Measurements from ENCODE around the gene NPTX1. TPM values are rescaled to one million over a fixed set of nuclear protein-coding genes. Genes with fewer than 3 reads are reported as not detected.

NPTX1 gene
- total and polyA plus RNA-seq, 5 donors, result 0.02 TPM; not detected in 4

GRCh38 chr17:80502578-80502877, 26.1 kb upstream of the NPTX1 start:
- Histone ChIP-seq H3K9me3 (ENCODE audit: control insufficient read depth, low read length) (no peaks in the 10 kb centered on the region), H3K27ac (ENCODE audit: low read length) (no peak overlapping the region), H3K27me3 (ENCODE audit: control insufficient read depth, insufficient read depth) (no peaks in the 10 kb centered on the region), H3K4me3 (ENCODE audit: low read length) (no peak overlapping the region), H3K4me1 (ENCODE audit: control insufficient read depth, insufficient read depth, low read length) (no peaks in the 10 kb centered on the region)
- intact Hi-C loops (cut with DNase I), result no loop called here
- no peak for ATAC-seq
- WGBS, result 75% methylated on average over 5 of the region's 5 CpGs
- no peak for DNase-seq

- WGBS, result 66% methylated on average over 24 of the region's 24 CpGs
- no peak for ATAC-seq
- intact Hi-C loops (cut with DNase I), result no loop called here
- Histone ChIP-seq H3K27ac (ENCODE audit: low read length) (no peak overlapping the region), H3K4me1 (ENCODE audit: control insufficient read depth, insufficient read depth, low read length) (no peaks in the 10 kb centered on the region), H3K27me3 (ENCODE audit: control insufficient read depth, insufficient read depth) (no peaks in the 10 kb centered on the region), H3K9me3 (ENCODE audit: control insufficient read depth, low read length) (no peaks in the 10 kb centered on the region), H3K4me3 (ENCODE audit: low read length) (no peak overlapping the region)
- DNase-seq, result no peak
These were observed 25.6 kb upstream of the NPTX1 start for GRCh38 chr17:80501741-80502577.

GRCh38 chr17:80499961-80500665, 23.7 kb upstream of the NPTX1 start:
- intact Hi-C loops (cut with DNase I), result no loop called here
- no peaks in the 10 kb centered on the region for H3K4me1 ChIP-seq (ENCODE audit: control insufficient read depth, insufficient read depth, low read length)
- H3K4me3 ChIP-seq (ENCODE audit: low read length), result no peak overlapping the region
- DNase-seq (no peak), ATAC-seq (no peak)
- no peaks in the 10 kb centered on the region for H3K9me3 ChIP-seq (ENCODE audit: control insufficient read depth, low read length)
- WGBS, result 65% methylated on average over 22 of the region's 22 CpGs
- H3K27ac ChIP-seq (ENCODE audit: low read length), result no peak overlapping the region
- H3K27me3 ChIP-seq (ENCODE audit: control insufficient read depth, insufficient read depth), result no peaks in the 10 kb centered on the region

GRCh38 chr17:80499560-80499959, 23.2 kb upstream of the NPTX1 start:
- no peaks in the 10 kb centered on the region for H3K9me3 ChIP-seq (ENCODE audit: control insufficient read depth, low read length)
- no peak overlapping the region for H3K4me3 ChIP-seq (ENCODE audit: low read length)
- H3K27me3 ChIP-seq (ENCODE audit: control insufficient read depth, insufficient read depth), result no peaks in the 10 kb centered on the region
- DNase-seq (no peak), ATAC-seq (no peak)
- WGBS, result 74% methylated on average over 9 of the region's 9 CpGs
- no peaks in the 10 kb centered on the region for H3K4me1 ChIP-seq (ENCODE audit: control insufficient read depth, insufficient read depth, low read length)
- no peak overlapping the region for H3K27ac ChIP-seq (ENCODE audit: low read length)
- intact Hi-C loops (cut with DNase I), result no loop called here

- 80% methylated on average over 11 of the region's 11 CpGs for WGBS
- no peak for DNase-seq
- peak in 1 of 2 donors; percentile 17 for ATAC-seq
- intact Hi-C loops (cut with DNase I), result no loop called here
- Histone ChIP-seq H3K4me3 (ENCODE audit: low read length) (no peak overlapping the region), H3K27ac (ENCODE audit: low read length) (no peak overlapping the region), H3K4me1 (ENCODE audit: control insufficient read depth, insufficient read depth, low read length) (no peaks in the 10 kb centered on the region), H3K27me3 (ENCODE audit: control insufficient read depth, insufficient read depth) (no peaks in the 10 kb centered on the region), H3K9me3 (ENCODE audit: control insufficient read depth, low read length) (no peaks in the 10 kb centered on the region)
These were observed 22.6 kb upstream of the NPTX1 start for GRCh38 chr17:80498920-80499410.

GRCh38 chr17:80498242-80498919, 22.0 kb upstream of the NPTX1 start:
- intact Hi-C loops (cut with DNase I), result no loop called here
- H3K4me1 ChIP-seq (ENCODE audit: control insufficient read depth, insufficient read depth, low read length), result no peaks in the 10 kb centered on the region
- H3K4me3 ChIP-seq (ENCODE audit: low read length), result no peak overlapping the region
- peak in 2 of 3 donors; percentile 45 to 82 for DNase-seq
- no peaks in the 10 kb centered on the region for H3K27me3 ChIP-seq (ENCODE audit: control insufficient read depth, insufficient read depth)
- ATAC-seq, result peak; percentile 42 to 53
- WGBS, result 34% methylated on average over 30 of the region's 30 CpGs
- H3K27ac ChIP-seq (ENCODE audit: low read length), result no peak overlapping the region
- no peaks in the 10 kb centered on the region for H3K9me3 ChIP-seq (ENCODE audit: control insufficient read depth, low read length)

- no peaks in the 10 kb centered on the region for H3K9me3 ChIP-seq (ENCODE audit: control insufficient read depth, low read length)
- no peaks in the 10 kb centered on the region for H3K4me1 ChIP-seq (ENCODE audit: control insufficient read depth, insufficient read depth, low read length)
- WGBS, result 52% methylated on average over 10 of the region's 10 CpGs
- H3K27me3 ChIP-seq (ENCODE audit: control insufficient read depth, insufficient read depth), result no peaks in the 10 kb centered on the region
- no peak overlapping the region for H3K4me3 ChIP-seq (ENCODE audit: low read length)
- intact Hi-C loops (cut with DNase I), result no loop called here
- ATAC-seq (no peak), DNase-seq (no peak)
- no peak overlapping the region for H3K27ac ChIP-seq (ENCODE audit: low read length)
These were observed 21.4 kb upstream of the NPTX1 start for GRCh38 chr17:80497726-80498241.

- ATAC-seq (no peak), DNase-seq (peak in 1 of 3 donors; percentile 7)
- Histone ChIP-seq H3K27me3 (ENCODE audit: control insufficient read depth, insufficient read depth) (no peaks in the 10 kb centered on the region), H3K9me3 (ENCODE audit: control insufficient read depth, low read length) (no peaks in the 10 kb centered on the region), H3K4me3 (ENCODE audit: low read length) (no peak overlapping the region), H3K4me1 (ENCODE audit: control insufficient read depth, insufficient read depth, low read length) (peaks cover 2% of the 10 kb centered on the region), H3K27ac (ENCODE audit: low read length) (no peak overlapping the region)
- intact Hi-C loops (cut with DNase I), result no loop called here
- WGBS, result 81% methylated on average over 7 of the region's 7 CpGs
These were observed 18.1 kb upstream of the NPTX1 start for GRCh38 chr17:80494547-80494946.

- Histone ChIP-seq H3K9me3 (ENCODE audit: control insufficient read depth, low read length) (no peaks in the 10 kb centered on the region), H3K27ac (ENCODE audit: low read length) (no peak overlapping the region), H3K4me3 (ENCODE audit: low read length) (no peak overlapping the region), H3K27me3 (ENCODE audit: control insufficient read depth, insufficient read depth) (no peaks in the 10 kb centered on the region), H3K4me1 (ENCODE audit: control insufficient read depth, insufficient read depth, low read length) (peaks cover 2% of the 10 kb centered on the region)
- no peak for DNase-seq
- intact Hi-C loops (cut with DNase I), result no loop called here
- ATAC-seq, result no peak
- WGBS, result 72% methylated on average over 21 of the region's 21 CpGs
These were observed 16.1 kb upstream of the NPTX1 start for GRCh38 chr17:80492343-80493136.

- Histone ChIP-seq H3K4me1 (ENCODE audit: control insufficient read depth, insufficient read depth, low read length) (peaks cover 2% of the 10 kb centered on the region), H3K27ac (ENCODE audit: low read length) (no peak overlapping the region), H3K27me3 (ENCODE audit: control insufficient read depth, insufficient read depth) (no peaks in the 10 kb centered on the region), H3K4me3 (ENCODE audit: low read length) (no peak overlapping the region), H3K9me3 (ENCODE audit: control insufficient read depth, low read length) (no peaks in the 10 kb centered on the region)
- DNase-seq, result peak in 1 of 3 donors; percentile 18
- ATAC-seq, result no peak
- 41% methylated on average over 21 of the region's 21 CpGs for WGBS
- intact Hi-C loops (cut with DNase I), result no loop called here
These were observed 15.3 kb upstream of the NPTX1 start for GRCh38 chr17:80491478-80492342.
